Measurements from ENCODE around the gene RBM12. TPM values are rescaled to one million over a fixed set of nuclear protein-coding genes. Genes with fewer than 3 reads are reported as not detected.

RBM12 gene
- total and polyA plus RNA-seq, 11 donors: 7.4 to 61.7 (median 43.0) TPM

GRCh38 chr20:35711588-35712209 is 47.0 kb upstream of the RBM12 start:
- intact Hi-C loops (cut with DNase I): no loop called here
- TF ChIP-seq POLR2A (IDR thresholded peaks at IDR 0.05) (no peak), CTCF (IDR thresholded peaks at IDR 0.05) (no peak)

GRCh38 chr20:35710884-35711587 is 46.3 kb upstream of the RBM12 start:
- TF ChIP-seq CTCF (IDR thresholded peaks at IDR 0.05): no peak
- TF ChIP-seq POLR2A (IDR thresholded peaks at IDR 0.05): no peak
- WGBS, 4 donors: 56 to 60% (median 58%) methylated on average over 6 of the region's 6 CpGs
- H3K9me3 ChIP-seq: no peaks in the 10 kb centered on the region
- peaks cover 0 to 46% (median 30%) of the 10 kb centered on the region in 12 donors for H3K4me1 ChIP-seq
- no peak for ATAC-seq
- no peak overlapping the region for H3K4me3 ChIP-seq
- no peaks in the 10 kb centered on the region for H3K27me3 ChIP-seq
- DNase-seq: no peak
- intact Hi-C loops (cut with DNase I): no loop called here
- H3K27ac ChIP-seq: no peak overlapping the region
- H3K36me3 ChIP-seq: peaks cover 0 to 100% (median 100%) of the 10 kb centered on the region in 9 donors

More at GRCh38 chr20:35711588-35712209, 47.0 kb upstream of the RBM12 start:
- WGBS, 4 donors: 70 to 78% (median 72%) methylated on average over 6 of the region's 6 CpGs
- peaks cover 0 to 100% (median 100%) of the 10 kb centered on the region in 9 donors for H3K36me3 ChIP-seq
- H3K4me1 ChIP-seq: peaks cover 0 to 46% (median 30%) of the 10 kb centered on the region in 12 donors
- no peak overlapping the region for H3K27ac ChIP-seq
- ATAC-seq: no peak
- no peaks in the 10 kb centered on the region for H3K9me3 ChIP-seq
- no peak for DNase-seq
- no peak overlapping the region for H3K4me3 ChIP-seq
- H3K27me3 ChIP-seq: no peaks in the 10 kb centered on the region

DNA sequence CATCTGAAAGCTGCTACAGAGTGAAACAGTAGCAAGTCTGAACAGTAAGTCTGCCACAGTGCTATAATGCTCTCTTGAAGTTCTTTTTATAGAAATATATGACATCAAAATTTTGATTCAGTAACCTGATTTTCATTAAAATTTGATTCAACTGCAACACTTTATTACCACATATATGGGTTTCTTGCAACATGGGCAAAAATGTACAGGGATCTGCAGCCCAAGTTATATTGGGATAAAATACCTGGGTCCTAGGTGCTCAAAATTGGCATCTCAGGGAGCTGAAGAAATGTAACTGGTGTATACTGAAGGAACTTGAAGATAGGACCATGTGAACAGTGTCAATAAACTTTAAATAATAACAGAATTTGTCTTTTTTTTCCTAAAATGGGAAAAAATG is 45.3 kb upstream of the RBM12 start:
- Histone ChIP-seq H3K27me3 (no peaks in the 10 kb centered on the region), H3K27ac (no peak overlapping the region), H3K36me3 (peaks cover 0 to 100% (median 100%) of the 10 kb centered on the region in 9 donors), H3K4me3 (no peak overlapping the region), H3K4me1 (peaks cover 0 to 46% (median 30%) of the 10 kb centered on the region in 12 donors), H3K9me3 (no peaks in the 10 kb centered on the region)
- ATAC-seq (no peak), DNase-seq (no peak)
- intact Hi-C loops (cut with DNase I): no loop called here
- TF ChIP-seq CTCF (IDR thresholded peaks at IDR 0.05) (no peak), POLR2A (IDR thresholded peaks at IDR 0.05) (no peak)

- TF ChIP-seq CTCF (IDR thresholded peaks at IDR 0.05): no peak
- TF ChIP-seq POLR2A (IDR thresholded peaks at IDR 0.05): no peak
- Histone ChIP-seq H3K4me3 (no peak overlapping the region), H3K4me1 (peaks cover 0 to 42% (median 30%) of the 10 kb centered on the region in 12 donors), H3K27ac (no peak overlapping the region), H3K9me3 (no peaks in the 10 kb centered on the region), H3K27me3 (no peaks in the 10 kb centered on the region), H3K36me3 (peaks cover 0 to 100% (median 100%) of the 10 kb centered on the region in 9 donors)
- no peak for ATAC-seq
- no peak for DNase-seq
- WGBS, 4 donors: 76 to 84% (median 79%) methylated on average over 1 of the region's 1 CpG
- intact Hi-C loops (cut with DNase I): loop anchor here in 2 of 10 donors (2.0 to 10.0 kb wide), 2 partner anchors 26 to 176 kb away; no protein-coding TSS in a partner anchor
Measured at GRCh38 chr20:35709259-35709658, 44.6 kb upstream of the RBM12 start.

All from heart left ventricle (tissue), 16 donors.